K562 (cell line): ENCODE results near the gene FAM187B. TPM values are rescaled to one million over a fixed set of nuclear protein-coding genes. Genes with fewer than 3 reads are reported as not detected.

ENCODE experiments used
- BACH1 ChIP-seq: fragments of 200-800 bp; sonication (Bioruptor generic); IDR thresholded peaks from 2 replicates; pipeline ENCODE4 v1.6.1; 2016; ENCODE audit warnings: missing genetic modification characterization, missing compliant biosample characterization
- CEBPZ ChIP-seq: fragments of 150-350 bp; IDR thresholded peaks from 2 replicates; pipeline ENCODE4 v1.6.1; 2014; ENCODE audit warnings: low read depth, mild to moderate bottlenecking, low read length, borderline replicate concordance
- HDAC3 ChIP-seq: fragments of 450-650 bp; IDR thresholded peaks from 2 replicates; pipeline ENCODE4 v1.6.1; 2018; ENCODE audit warnings: borderline replicate concordance, mild to moderate bottlenecking, moderate library complexity; ENCODE audit not compliant: partially characterized antibody
- POLR2A ChIP-seq: fragments of 450-650 bp; conservative IDR thresholded peaks from 2 replicates; pipeline ENCODE4 v1.6.1; 2016
- RBFOX2 ChIP-seq: fragments of 200-400 bp; formaldehyde crosslinking; IDR thresholded peaks from 2 replicates; pipeline ENCODE4 v1.6.1; 2017; ENCODE audit warnings: low read depth, mild to moderate bottlenecking, low read length, moderate library complexity
- SMAD4 ChIP-seq: fragments of 250-450 bp; sonication (Bioruptor Pico); conservative IDR thresholded peaks from 2 replicates; pipeline ENCODE4 v1.8.0; 2021; ENCODE audit warnings: inconsistent platforms, mild to moderate bottlenecking, moderate library complexity
- SNRNP70 ChIP-seq: fragments of 200-400 bp; formaldehyde crosslinking; optimal IDR thresholded peaks from 2 replicates; pipeline ENCODE3; 2017; ENCODE audit warnings: low read depth, low read length
- ZC3H11A ChIP-seq: IDR thresholded peaks from 2 replicates; pipeline ENCODE4 v1.6.1; 2012; ENCODE audit warnings: low read depth, low read length, improper control_type of control experiment
- ZNF280B ChIP-seq: fragments of 250-450 bp; sonication (Bioruptor Pico); IDR thresholded peaks from 2 replicates; pipeline ENCODE4 v1.5.1; 2021; ENCODE audit warnings: mild to moderate bottlenecking
- ZNF408 ChIP-seq: fragments of 250-450 bp; sonication (Bioruptor Pico); IDR thresholded peaks from 2 replicates; pipeline ENCODE4 v1.4.0; 2020; ENCODE audit warnings: low read depth, mild to moderate bottlenecking, moderate library complexity
- polyA plus RNA-seq, 8 experiments: library from polyadenylated mRNA; depleted of rRNA in 4 of 8; stranded (reverse) in 5 of 8; unstranded in 3 of 8; fragments of >200 nt; fragmentation: Nextera tagmentation in 2 of 8; fragmentation: Illumina TruSeq in 1 of 8; extraction: Ambion mirVana in 2 of 8; extraction: Trizol in 1 of 8; gene quantifications; 2 replicates each; pipeline versions ENCODE4 v1.2.1 to v1.2.3, GENCODE V29; 2011 to 2014; ENCODE audit warnings: inconsistent platforms in 1 of 8, missing spikeins in 1 of 8
- total RNA-seq, 7 experiments: library from RNA; depleted of rRNA in 6 of 7; stranded (reverse); fragments of >200 nt in 6 of 7; fragmentation: Illumina TruSeq in 2 of 7; extraction: Trizol in 2 of 7; gene quantifications; 2 replicates each; pipeline versions ENCODE4 v1.2.1 to v1.2.3, GENCODE V29; 2011 to 2021; ENCODE audit warnings: low replicate concordance in 1 of 7

Gene FAM187B
- total and polyA plus RNA-seq, 9 of the 15 experiments (the other 6 are each of a cell fraction or from before 2014, with no cell fraction given) = 0.04 to 0.09 TPM; not detected in 7

DNA sequence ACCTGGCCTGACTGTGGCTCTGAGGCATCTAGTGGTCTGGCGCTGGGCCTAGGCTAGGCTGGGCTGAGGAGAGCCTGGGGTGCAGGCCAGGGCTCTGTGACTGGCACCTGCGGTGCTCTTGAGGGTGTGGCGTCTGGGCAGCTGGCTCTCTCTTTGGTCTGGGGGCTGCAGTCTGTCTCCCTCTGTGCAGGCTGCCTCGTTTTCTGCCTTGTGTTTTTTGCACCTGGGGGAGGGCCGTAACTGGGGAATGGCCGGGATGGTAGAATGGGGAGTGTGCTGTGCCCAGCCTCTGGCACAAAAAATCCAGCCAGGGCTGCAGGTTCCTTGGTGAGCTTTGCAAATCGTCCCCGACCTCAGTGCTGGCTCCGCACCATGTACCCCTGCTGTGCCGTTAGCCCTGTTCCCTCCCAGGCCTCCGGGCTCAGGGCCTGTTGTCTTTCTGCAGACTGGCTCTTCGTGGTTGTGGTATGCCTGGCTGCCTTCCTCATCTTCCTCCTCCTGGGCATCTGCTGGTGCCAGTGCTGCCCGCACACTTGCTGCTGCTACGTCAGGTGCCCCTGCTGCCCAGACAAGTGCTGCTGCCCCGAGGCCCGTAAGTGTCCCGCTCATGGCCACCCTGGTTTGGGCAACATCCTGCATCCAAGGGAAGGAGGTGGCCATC lies 33.7 kb upstream of the FAM187B start (continued):
- TF ChIP-seq ZNF280B = no peak
- TF ChIP-seq ZNF408 (CRISPR knock-in tag) = no peak
- TF ChIP-seq RBFOX2 = peak; percentile 58
- TF ChIP-seq SNRNP70 = no peak
- TF ChIP-seq SMAD4 (CRISPR knock-in tag) = no peak
- peak; percentile 45; the same call in 1 of the 2 replicates for TF ChIP-seq POLR2A
- no peak for TF ChIP-seq BACH1 (tag)
- TF ChIP-seq CEBPZ = no peak
- no peak for TF ChIP-seq ZC3H11A
- no peak for TF ChIP-seq HDAC3
